HTR-8/SVneo (cell line): Measurements from ENCODE around the gene CDHR2.
"Not testable (repeated sequence)": the region's sequence is repeated elsewhere in the genome, so short reads cannot be mapped to it uniquely, and the experiment has no call there.

ENCODE experiments used
- DNase-seq: peaks from one replicate; pipeline ENCODE4 v3.0.0; 2011; ENCODE audit warnings: low spot score, mixed read lengths; ENCODE audit not compliant: insufficient read length
- FAIRE-seq: peaks from 2 replicates; lab custom pipeline; 2011; peaks lifted over from hg19 to GRCh38; lab: Jason Lieb, UNC

CDHR2 gene

DNA sequence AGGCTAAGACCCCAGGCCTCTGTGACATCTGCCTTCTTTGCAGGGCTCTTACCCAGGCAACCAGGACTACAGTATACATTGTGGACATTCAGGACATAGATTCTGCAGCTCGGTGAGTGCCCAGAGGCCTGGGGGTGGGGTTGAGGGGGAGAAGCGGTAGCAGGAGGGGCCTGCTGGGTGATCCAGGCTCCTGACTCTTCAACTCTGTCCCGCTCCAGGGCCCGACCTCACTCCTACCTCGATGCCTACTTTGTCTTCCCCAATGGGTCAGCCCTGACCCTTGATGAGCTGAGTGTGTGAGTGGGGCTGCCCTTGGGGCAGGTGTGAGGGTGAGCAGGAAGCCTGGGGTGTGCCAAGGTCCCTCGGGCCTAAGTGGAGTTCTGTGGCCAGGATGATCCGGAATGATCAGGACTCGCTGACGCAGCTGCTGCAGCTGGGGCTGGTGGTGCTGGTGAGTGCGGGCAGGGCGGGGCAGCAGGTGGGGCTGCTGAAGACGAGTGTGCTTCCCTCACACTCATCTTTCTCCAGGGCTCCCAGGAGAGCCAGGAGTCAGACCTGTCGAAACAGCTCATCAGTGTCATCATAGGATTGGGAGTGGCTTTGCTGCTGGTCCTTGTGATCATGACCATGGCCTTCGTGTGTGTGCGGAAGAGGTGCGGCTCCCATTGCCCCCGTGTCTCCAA, 41.0 kb downstream of the CDHR2 start:
- FAIRE-seq (no peak), DNase-seq (no peak)

DNA sequence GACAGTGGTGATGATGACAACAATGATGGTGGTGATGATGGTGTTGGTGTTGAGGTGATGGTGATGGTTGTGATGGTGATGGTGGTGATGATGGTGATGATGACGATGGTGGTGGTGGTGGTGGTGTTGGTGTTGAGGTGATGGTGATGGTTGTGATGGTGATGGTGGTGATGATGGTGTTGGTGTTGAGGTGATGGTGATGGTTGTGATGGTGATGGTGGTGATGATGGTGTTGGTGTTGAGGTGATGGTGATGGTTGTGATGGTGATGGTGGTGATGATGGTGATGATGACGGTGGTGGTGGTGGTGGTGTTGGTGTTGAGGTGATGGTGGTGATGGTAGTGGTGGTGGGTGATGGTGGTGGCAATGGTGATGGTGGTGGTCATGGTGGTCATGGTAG, 42.5 kb downstream of the CDHR2 start:
- FAIRE-seq = peak; percentile 100

DNA sequence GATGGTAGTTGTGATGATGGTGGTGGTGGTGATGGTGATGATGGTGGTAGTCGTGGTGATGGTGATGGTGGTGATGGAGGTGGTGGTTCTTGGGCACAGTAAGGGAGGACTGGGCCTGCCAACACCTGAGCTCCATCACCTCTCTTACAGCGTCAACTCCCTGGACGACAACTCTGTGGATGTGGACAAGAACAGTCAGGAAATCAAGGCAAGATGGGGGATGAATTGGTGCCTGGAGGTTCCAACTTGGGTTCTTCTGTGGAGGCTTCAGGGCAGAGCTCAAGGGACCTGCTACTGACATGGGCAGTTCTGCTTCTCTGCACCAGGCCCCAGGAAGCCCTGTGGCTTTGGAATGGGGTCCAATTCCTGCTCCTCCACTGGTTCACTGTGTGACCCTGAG, 43.4 kb downstream of the CDHR2 start:
- DNase-seq (no peak), FAIRE-seq (no peak)

More for the DNA sequence above, 42.5 kb downstream of the CDHR2 start:
- not testable (repeated sequence) for DNase-seq

GRCh38 chr5:176593273-176593869, 44.2 kb downstream of the CDHR2 start:
- FAIRE-seq (no peak), DNase-seq (no peak)

- DNase-seq = no peak
- FAIRE-seq = no peak
These were observed 45.4 kb downstream of the CDHR2 start for GRCh38 chr5:176594554-176594953.

DNA sequence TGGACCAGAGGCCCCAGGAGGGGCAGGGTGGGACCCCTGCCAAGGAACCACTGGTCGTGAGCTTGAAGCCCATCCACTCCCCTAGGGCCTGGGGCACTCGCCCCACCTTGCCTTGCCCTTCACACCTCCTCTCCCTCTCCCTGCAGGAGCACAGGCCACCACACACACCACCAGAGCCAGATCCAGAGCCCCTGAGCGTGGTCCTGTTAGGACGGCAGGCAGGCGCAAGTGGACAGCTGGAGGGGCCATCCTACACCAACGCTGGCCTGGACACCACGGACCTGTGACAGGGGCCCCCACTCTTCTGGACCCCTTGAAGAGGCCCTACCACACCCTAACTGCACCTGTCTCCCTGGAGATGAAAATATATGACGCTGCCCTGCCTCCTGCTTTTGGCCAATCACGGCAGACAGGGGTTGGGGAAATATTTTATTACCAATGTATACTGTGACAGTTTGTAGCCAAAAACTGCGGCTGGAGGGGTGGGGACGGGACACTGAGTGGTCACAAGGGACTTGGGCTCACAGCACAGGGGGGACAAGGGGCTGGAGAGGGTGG, 46.3 kb downstream of the CDHR2 start:
- DNase-seq (no peak), FAIRE-seq (no peak)

- FAIRE-seq = no peak
These were observed 47.0 kb downstream of the CDHR2 start for GRCh38 chr5:176596069-176596644.

GRCh38 chr5:176596689-176597416, 47.7 kb downstream of the CDHR2 start:
- FAIRE-seq (no peak), DNase-seq (no peak)

More at GRCh38 chr5:176596069-176596644, 47.0 kb downstream of the CDHR2 start:
- DNase-seq = no peak

- DNase-seq = no peak
- FAIRE-seq = no peak
These were observed 48.6 kb downstream of the CDHR2 start for GRCh38 chr5:176597417-176598389.

DNA sequence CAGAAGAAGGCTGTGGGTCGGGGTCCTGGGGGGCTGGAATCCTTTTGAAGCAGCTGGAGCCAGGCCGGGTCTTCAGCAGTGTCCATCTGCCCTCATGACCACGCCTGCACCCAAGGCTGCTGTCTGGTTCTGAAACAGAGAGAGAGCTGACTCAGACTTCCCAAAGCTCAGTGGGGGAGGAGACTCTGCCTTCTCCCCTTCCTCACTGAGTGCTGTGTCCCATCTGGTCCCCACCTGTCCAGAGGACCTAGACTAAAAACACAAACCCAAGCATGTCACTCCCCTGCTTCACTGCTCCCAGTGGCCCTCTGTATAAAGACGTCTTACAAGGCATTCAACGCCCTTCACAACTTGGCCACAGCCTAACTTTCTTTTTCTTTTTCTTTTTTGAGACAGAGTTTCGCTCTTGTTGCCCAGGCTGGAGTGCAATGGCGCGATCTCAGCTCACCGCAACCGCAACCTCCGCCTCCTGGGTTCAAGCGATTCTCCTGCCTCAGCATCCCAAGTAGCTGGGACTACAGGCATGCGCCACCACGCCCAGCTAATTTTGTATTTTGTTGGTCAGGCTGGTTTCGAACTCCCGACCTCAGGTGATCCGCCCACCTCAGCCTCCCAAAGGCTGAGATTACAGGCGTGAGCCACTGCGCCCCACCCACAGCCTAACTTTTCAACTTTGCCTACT, 50.7 kb downstream of the CDHR2 start:
- FAIRE-seq, DNase-seq: not testable (repeated sequence)

DNA sequence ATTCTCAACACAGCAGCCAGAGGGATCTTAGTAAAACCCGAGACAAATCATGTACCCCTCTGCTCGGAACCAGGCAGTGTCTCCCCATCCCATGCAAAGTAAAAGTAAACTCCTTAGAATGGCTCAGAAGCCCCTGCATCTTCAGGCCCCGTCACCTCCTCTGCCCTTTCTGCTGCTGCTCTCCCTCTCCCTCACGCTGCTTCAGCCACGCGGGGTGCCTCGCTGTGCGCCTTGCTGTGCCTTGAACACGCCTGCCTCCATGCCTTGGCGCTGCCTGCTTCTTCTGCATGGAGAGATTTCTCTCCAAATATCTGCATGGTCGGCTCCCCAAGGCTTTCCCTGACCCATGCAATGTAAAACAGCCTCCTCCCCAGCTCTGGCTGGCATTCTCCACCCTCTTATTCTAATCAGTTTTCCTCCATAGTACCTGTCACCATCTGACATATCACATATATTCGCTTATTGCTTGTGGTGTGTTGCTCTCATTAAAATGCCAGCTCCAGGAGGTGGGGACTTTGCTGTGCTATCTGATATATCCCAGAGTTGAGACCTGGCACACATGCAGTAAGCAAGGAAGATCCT, 52.9 kb downstream of the CDHR2 start:
- FAIRE-seq = no peak

DNA sequence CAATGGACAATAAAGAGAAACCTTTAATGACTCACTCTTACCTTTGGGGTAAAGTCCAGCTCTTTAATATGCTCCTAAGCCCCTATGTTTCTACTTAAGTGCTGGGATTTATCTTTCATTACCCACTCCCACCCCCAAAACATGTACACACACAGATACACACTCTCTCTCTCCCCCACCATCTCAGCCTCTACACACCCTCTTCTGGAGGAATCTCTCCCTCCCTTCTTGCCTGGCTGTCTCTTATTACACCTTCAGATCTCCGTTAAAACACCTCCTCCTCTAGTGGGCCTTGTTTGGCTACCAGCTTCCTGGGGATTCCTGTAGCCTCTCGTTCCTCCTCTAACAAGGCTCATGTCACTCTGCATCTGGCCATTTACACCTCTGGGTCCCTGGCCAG, 53.9 kb downstream of the CDHR2 start:
- FAIRE-seq (no peak), DNase-seq (no peak)

More for the DNA sequence above, 52.9 kb downstream of the CDHR2 start:
- DNase-seq = no peak

DNA sequence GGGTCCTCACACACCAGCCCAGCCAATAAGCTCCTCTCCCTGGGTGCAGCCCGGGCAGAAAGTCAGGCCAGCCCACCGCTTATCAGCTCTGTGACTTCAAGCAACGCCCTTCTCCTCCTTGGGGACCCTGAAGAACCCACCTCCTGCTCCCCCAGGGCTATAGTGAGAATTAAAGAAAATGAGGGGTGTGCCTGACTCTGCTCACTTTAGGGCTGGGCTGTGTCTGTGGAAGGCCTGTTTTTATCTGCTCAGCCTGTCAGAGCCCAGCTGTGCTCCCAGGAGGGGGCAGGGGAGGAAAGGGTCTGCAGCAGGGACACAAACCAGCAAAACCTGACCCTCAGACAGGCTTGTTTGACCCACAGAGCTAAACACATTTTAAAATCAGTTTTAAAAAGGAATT, 56.9 kb downstream of the CDHR2 start:
- DNase-seq (no peak), FAIRE-seq (no peak)

DNA sequence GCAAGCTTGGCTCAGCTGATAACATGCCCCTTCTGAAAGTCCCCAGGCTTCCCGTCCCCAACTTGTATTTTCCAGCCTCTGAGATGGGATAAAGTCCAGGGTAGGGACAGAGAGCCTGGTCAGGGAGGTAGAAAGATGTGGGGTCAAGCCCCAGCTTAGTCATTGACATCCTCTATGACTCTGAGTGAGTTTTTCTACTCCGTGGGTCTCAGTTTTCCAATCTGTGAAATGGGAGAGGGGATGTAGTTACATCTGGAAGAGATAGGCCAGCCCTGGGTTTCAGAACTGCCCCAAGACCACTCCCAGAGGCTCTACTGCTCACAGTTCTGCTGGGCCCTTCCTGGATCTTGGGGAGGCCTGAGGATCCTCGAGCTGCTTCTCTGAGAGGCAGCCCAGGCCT, 57.7 kb downstream of the CDHR2 start:
- FAIRE-seq (no peak), DNase-seq (no peak)

GRCh38 chr5:176608142-176608705, 59.1 kb downstream of the CDHR2 start:
- no peak for FAIRE-seq
- no peak for DNase-seq

DNA sequence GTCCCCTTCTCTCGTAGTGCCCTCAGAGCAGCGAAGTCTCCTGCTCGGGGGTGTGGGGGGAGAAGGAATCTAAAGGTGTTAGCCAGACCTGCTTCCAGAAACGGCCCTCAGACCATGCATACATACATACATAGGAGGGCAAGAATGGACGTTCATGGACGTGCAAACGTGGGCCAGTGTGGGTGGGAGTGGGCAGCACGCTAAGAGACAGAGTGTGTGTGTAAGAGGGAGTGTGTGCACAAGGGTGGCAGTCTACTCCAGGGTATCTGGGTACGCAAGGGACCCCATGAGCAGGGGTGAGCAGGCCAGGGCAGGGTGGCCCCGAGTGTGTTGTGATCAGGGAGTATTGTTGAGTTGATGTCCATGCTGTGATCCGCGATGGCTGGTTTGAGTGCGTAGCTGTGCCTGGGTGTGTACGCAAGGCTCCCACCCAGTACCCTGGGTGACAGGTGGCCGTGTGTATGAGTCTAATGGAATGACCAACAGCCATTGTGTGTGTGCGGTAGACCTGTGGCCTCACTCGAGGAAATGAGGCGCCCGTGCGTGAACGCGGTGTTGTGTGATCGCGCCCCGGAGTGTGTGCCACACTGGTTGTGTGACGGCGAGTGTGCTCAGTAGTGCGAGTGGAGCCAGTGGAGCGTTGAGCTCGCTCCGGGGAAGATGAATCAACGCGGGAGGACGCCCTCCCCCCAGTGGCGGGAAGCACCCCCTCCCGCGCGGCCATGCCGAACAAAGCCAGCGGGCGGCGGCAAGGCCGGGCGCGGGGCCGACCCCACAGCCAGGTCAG, 60.0 kb downstream of the CDHR2 start:
- peak; percentile 82 for FAIRE-seq

GRCh38 chr5:176609724-176610434, 60.7 kb downstream of the CDHR2 start, which contains the start of gene GPRIN1:
Gene GPRIN1 (minus strand): TSS chr5:176610156. CDS start chr5:176599834, 10,322 bp downstream.
- DNase-seq = peak; percentile 83
- peak; percentile 69 for FAIRE-seq

More for the DNA sequence above, 60.0 kb downstream of the CDHR2 start:
- no peak for DNase-seq
